ENCODE data around the gene CEP250.
"Not testable (repeated sequence)": the region's sequence is repeated elsewhere in the genome, so short reads cannot be mapped to it uniquely, and the experiment has no call there.

The CEP250 gene

GRCh38 chr20:35449855-35450254 lies 5.5 kb upstream of the CEP250 start:
- H3K4me3 ChIP-seq (ENCODE audit: low read depth in 1 of 5, low read length in 5 of 5); H3K36me3 ChIP-seq (ENCODE audit: control insufficient read depth in 5 of 5, insufficient read depth in 5 of 5, low read length in 5 of 5): not testable (repeated sequence)

GRCh38 chr20:35451295-35451694 lies 4.1 kb upstream of the CEP250 start:
- no peaks in the 10 kb centered on the region for H3K27me3 ChIP-seq (ENCODE audit: control insufficient read depth in 5 of 5, insufficient read depth in 4 of 5, low read length in 5 of 5)
- H3K27ac ChIP-seq (ENCODE audit: low read depth, low read length) = no peak overlapping the region
- no peaks in the 10 kb centered on the region for H3K36me3 ChIP-seq (ENCODE audit: control insufficient read depth in 5 of 5, insufficient read depth in 5 of 5, low read length in 5 of 5)
- no peaks in the 10 kb centered on the region for H3K9me3 ChIP-seq (ENCODE audit: control insufficient read depth in 5 of 5, low read length in 5 of 5)
- peaks cover 2 to 18% (median 18%) of the 10 kb centered on the region in 5 donors for H3K4me1 ChIP-seq (ENCODE audit: control insufficient read depth in 5 of 5, insufficient read depth in 5 of 5, low read length in 5 of 5)
- no peak overlapping the region for H3K4me3 ChIP-seq (ENCODE audit: low read depth in 1 of 5, low read length in 5 of 5)
- H3K9ac ChIP-seq (ENCODE audit: low read length in 5 of 5) = no peak overlapping the region

More at GRCh38 chr20:35449855-35450254, 5.5 kb upstream of the CEP250 start:
- H3K27me3 ChIP-seq (ENCODE audit: control insufficient read depth in 5 of 5, insufficient read depth in 4 of 5, low read length in 5 of 5); H3K27ac ChIP-seq (ENCODE audit: low read depth, low read length); H3K9ac ChIP-seq (ENCODE audit: low read length in 5 of 5); H3K9me3 ChIP-seq (ENCODE audit: control insufficient read depth in 5 of 5, low read length in 5 of 5): not testable (repeated sequence)
- H3K4me1 ChIP-seq (ENCODE audit: control insufficient read depth in 5 of 5, insufficient read depth in 5 of 5, low read length in 5 of 5) = peaks cover 0 to 11% (median 7%) of the 10 kb centered on the region in 5 donors

- peaks cover 2 to 18% (median 13%) of the 10 kb centered on the region in 5 donors for H3K4me1 ChIP-seq (ENCODE audit: control insufficient read depth in 5 of 5, insufficient read depth in 5 of 5, low read length in 5 of 5)
- no peak overlapping the region for H3K4me3 ChIP-seq (ENCODE audit: low read depth in 1 of 5, low read length in 5 of 5)
- no peak overlapping the region for H3K27ac ChIP-seq (ENCODE audit: low read depth, low read length)
- no peaks in the 10 kb centered on the region for H3K27me3 ChIP-seq (ENCODE audit: control insufficient read depth in 5 of 5, insufficient read depth in 4 of 5, low read length in 5 of 5)
- no peaks in the 10 kb centered on the region for H3K36me3 ChIP-seq (ENCODE audit: control insufficient read depth in 5 of 5, insufficient read depth in 5 of 5, low read length in 5 of 5)
- no peaks in the 10 kb centered on the region for H3K9me3 ChIP-seq (ENCODE audit: control insufficient read depth in 5 of 5, low read length in 5 of 5)
- H3K9ac ChIP-seq (ENCODE audit: low read length in 5 of 5) = no peak overlapping the region
Observed at GRCh38 chr20:35453647-35454046, 1.8 kb upstream of the CEP250 start.

GRCh38 chr20:35456700-35457099 lies 1.3 kb downstream of the CEP250 start:
- not testable (repeated sequence) for H3K4me3 ChIP-seq (ENCODE audit: low read depth in 1 of 5, low read length in 5 of 5); H3K9ac ChIP-seq (ENCODE audit: low read length in 5 of 5); H3K27ac ChIP-seq (ENCODE audit: low read depth, low read length); H3K9me3 ChIP-seq (ENCODE audit: control insufficient read depth in 5 of 5, low read length in 5 of 5); H3K27me3 ChIP-seq (ENCODE audit: control insufficient read depth in 5 of 5, insufficient read depth in 4 of 5, low read length in 5 of 5)
- Histone ChIP-seq H3K4me1 (ENCODE audit: control insufficient read depth in 5 of 5, insufficient read depth in 5 of 5, low read length in 5 of 5) (peaks cover 2 to 21% (median 13%) of the 10 kb centered on the region in 5 donors), H3K36me3 (ENCODE audit: control insufficient read depth in 5 of 5, insufficient read depth in 5 of 5, low read length in 5 of 5) (peaks cover 2 to 14% (median 7%) of the 10 kb centered on the region in 5 donors)

- H3K36me3 ChIP-seq (ENCODE audit: control insufficient read depth in 5 of 5, insufficient read depth in 5 of 5, low read length in 5 of 5) = peaks cover 5 to 22% (median 13%) of the 10 kb centered on the region in 5 donors
- not testable (repeated sequence) for H3K27ac ChIP-seq (ENCODE audit: low read depth, low read length); H3K27me3 ChIP-seq (ENCODE audit: control insufficient read depth in 5 of 5, insufficient read depth in 4 of 5, low read length in 5 of 5); H3K9ac ChIP-seq (ENCODE audit: low read length in 5 of 5); H3K9me3 ChIP-seq (ENCODE audit: control insufficient read depth in 5 of 5, low read length in 5 of 5); H3K4me3 ChIP-seq (ENCODE audit: low read depth in 1 of 5, low read length in 5 of 5)
- peaks cover 2 to 21% (median 13%) of the 10 kb centered on the region in 5 donors for H3K4me1 ChIP-seq (ENCODE audit: control insufficient read depth in 5 of 5, insufficient read depth in 5 of 5, low read length in 5 of 5)
Observed at GRCh38 chr20:35457539-35457938, 2.1 kb downstream of the CEP250 start.

GRCh38 chr20:35458388-35458787 lies 3.0 kb downstream of the CEP250 start:
- Histone ChIP-seq H3K4me3 (ENCODE audit: low read depth in 1 of 5, low read length in 5 of 5) (no peak overlapping the region), H3K36me3 (ENCODE audit: control insufficient read depth in 5 of 5, insufficient read depth in 5 of 5, low read length in 5 of 5) (peaks cover 5 to 26% (median 15%) of the 10 kb centered on the region in 5 donors), H3K9me3 (ENCODE audit: control insufficient read depth in 5 of 5, low read length in 5 of 5) (no peaks in the 10 kb centered on the region), H3K27ac (ENCODE audit: low read depth, low read length) (no peak overlapping the region), H3K9ac (ENCODE audit: low read length in 5 of 5) (no peak overlapping the region), H3K4me1 (ENCODE audit: control insufficient read depth in 5 of 5, insufficient read depth in 5 of 5, low read length in 5 of 5) (peaks cover 2 to 21% (median 13%) of the 10 kb centered on the region in 5 donors), H3K27me3 (ENCODE audit: control insufficient read depth in 5 of 5, insufficient read depth in 4 of 5, low read length in 5 of 5) (no peaks in the 10 kb centered on the region)

- Histone ChIP-seq H3K9ac (ENCODE audit: low read length in 5 of 5) (peak overlapping the region in 2 of 5 donors; percentile 34 to 38), H3K27ac (ENCODE audit: low read depth, low read length) (no peak overlapping the region), H3K4me3 (ENCODE audit: low read depth in 1 of 5, low read length in 5 of 5) (no peak overlapping the region), H3K9me3 (ENCODE audit: control insufficient read depth in 5 of 5, low read length in 5 of 5) (no peaks in the 10 kb centered on the region), H3K36me3 (ENCODE audit: control insufficient read depth in 5 of 5, insufficient read depth in 5 of 5, low read length in 5 of 5) (peaks cover 5 to 38% (median 21%) of the 10 kb centered on the region in 5 donors), H3K4me1 (ENCODE audit: control insufficient read depth in 5 of 5, insufficient read depth in 5 of 5, low read length in 5 of 5) (peaks cover 0 to 4% (median 0%) of the 10 kb centered on the region in 5 donors), H3K27me3 (ENCODE audit: control insufficient read depth in 5 of 5, insufficient read depth in 4 of 5, low read length in 5 of 5) (no peaks in the 10 kb centered on the region)
Observed at GRCh38 chr20:35461620-35462019, 6.2 kb downstream of the CEP250 start.

- Histone ChIP-seq H3K9ac (ENCODE audit: low read length in 5 of 5) (no peak overlapping the region), H3K9me3 (ENCODE audit: control insufficient read depth in 5 of 5, low read length in 5 of 5) (no peaks in the 10 kb centered on the region), H3K36me3 (ENCODE audit: control insufficient read depth in 5 of 5, insufficient read depth in 5 of 5, low read length in 5 of 5) (peaks cover 5 to 41% (median 27%) of the 10 kb centered on the region in 5 donors), H3K4me3 (ENCODE audit: low read depth in 1 of 5, low read length in 5 of 5) (no peak overlapping the region), H3K4me1 (ENCODE audit: control insufficient read depth in 5 of 5, insufficient read depth in 5 of 5, low read length in 5 of 5) (peaks cover 0 to 8% (median 3%) of the 10 kb centered on the region in 5 donors), H3K27ac (ENCODE audit: low read depth, low read length) (no peak overlapping the region), H3K27me3 (ENCODE audit: control insufficient read depth in 5 of 5, insufficient read depth in 4 of 5, low read length in 5 of 5) (no peaks in the 10 kb centered on the region)
Observed at GRCh38 chr20:35462351-35462750, 7.0 kb downstream of the CEP250 start.

GRCh38 chr20:35463455-35464300 lies 8.3 kb downstream of the CEP250 start:
- Histone ChIP-seq H3K36me3 (ENCODE audit: control insufficient read depth in 5 of 5, insufficient read depth in 5 of 5, low read length in 5 of 5) (peaks cover 5 to 45% (median 29%) of the 10 kb centered on the region in 5 donors), H3K27me3 (ENCODE audit: control insufficient read depth in 5 of 5, insufficient read depth in 4 of 5, low read length in 5 of 5) (no peaks in the 10 kb centered on the region), H3K27ac (ENCODE audit: low read depth, low read length) (no peak overlapping the region), H3K9me3 (ENCODE audit: control insufficient read depth in 5 of 5, low read length in 5 of 5) (no peaks in the 10 kb centered on the region), H3K9ac (ENCODE audit: low read length in 5 of 5) (no peak overlapping the region), H3K4me1 (ENCODE audit: control insufficient read depth in 5 of 5, insufficient read depth in 5 of 5, low read length in 5 of 5) (peaks cover 0 to 14% (median 9%) of the 10 kb centered on the region in 5 donors), H3K4me3 (ENCODE audit: low read depth in 1 of 5, low read length in 5 of 5) (no peak overlapping the region)

- H3K9ac ChIP-seq (ENCODE audit: low read length in 5 of 5) = no peak overlapping the region
Observed at GRCh38 chr20:35465976-35466375, 10.6 kb downstream of the CEP250 start.

More at GRCh38 chr20:35465976-35466375, 10.6 kb downstream of the CEP250 start:
- no peak overlapping the region for H3K4me3 ChIP-seq (ENCODE audit: low read depth in 1 of 5, low read length in 5 of 5)
- no peaks in the 10 kb centered on the region for H3K27me3 ChIP-seq (ENCODE audit: control insufficient read depth in 5 of 5, insufficient read depth in 4 of 5, low read length in 5 of 5)
- no peaks in the 10 kb centered on the region for H3K9me3 ChIP-seq (ENCODE audit: control insufficient read depth in 5 of 5, low read length in 5 of 5)
- H3K36me3 ChIP-seq (ENCODE audit: control insufficient read depth in 5 of 5, insufficient read depth in 5 of 5, low read length in 5 of 5) = peaks cover 13 to 53% (median 21%) of the 10 kb centered on the region in 5 donors
- H3K27ac ChIP-seq (ENCODE audit: low read depth, low read length) = no peak overlapping the region
- peaks cover 0 to 14% (median 9%) of the 10 kb centered on the region in 5 donors for H3K4me1 ChIP-seq (ENCODE audit: control insufficient read depth in 5 of 5, insufficient read depth in 5 of 5, low read length in 5 of 5)

Data from subcutaneous abdominal adipose tissue (tissue), 5 donors.